HepG2 (cell line): ENCODE measurements around the gene RNF114. TPM values are rescaled to one million over a fixed set of nuclear protein-coding genes. Genes with fewer than 3 reads are reported as not detected.

ENCODE experiments used
- ATAC-seq: fragments of 200-7000 bp; cut with Tn5 transposase; 3 replicates; pipeline ENCODE4 v1.9.1; 2020; ENCODE audit warnings: mild to moderate bottlenecking, moderate library complexity
- BruUV-seq: library from RNA; stranded (reverse); fragments of 400-500 nt; replicated peaks from 2 replicates; lab custom pipeline; 2021; lab: Mats Ljungman, UMichigan
- CTCF ChIA-PET: fragments of 300-600 bp; formaldehyde crosslinking; extraction: SDS; loops from one replicate; lab custom pipeline; 2021; ENCODE audit warnings: low total read pairs, inconsistent platforms, low intra/inter-chr PET ratio; lab: Yijun Ruan, JAX
- POLR2A ChIA-PET: fragments of 350-600 bp; sonication (Branson Sonifier 250); formaldehyde crosslinking; loops from one replicate; lab custom pipeline; 2020; ENCODE audit warnings: antibody characterized with exemption, inconsistent platforms; lab: Yijun Ruan, JAX
- DNase-seq: peaks from one replicate; pipeline ENCODE4 v3.0.0-alpha.2; 2015; ENCODE audit warnings: low spot score
- FAIRE-seq: peaks from 3 replicates; lab custom pipeline; 2011; peaks lifted over from hg19 to GRCh38; lab: Jason Lieb, UNC
- H2AFZ ChIP-seq: one replicate; pipeline ENCODE4 v1.6.1; 2011; ENCODE audit warnings: low read length, inconsistent platforms
- H3K27ac ChIP-seq: fragments of 300-600 bp; 3 replicates; pipeline ENCODE4 v1.8.0; 2011; ENCODE audit warnings: mixed run types, mild to moderate bottlenecking, mixed read lengths, low read length, inconsistent platforms; ENCODE audit not compliant: insufficient read depth; ENCODE audit errors: extremely low read length
- H3K27me3 ChIP-seq, 2 experiments: fragments of 200-600 bp in 1 of 2; 2 replicates in 1 of 2; 3 replicates in 1 of 2; pipeline versions ENCODE4 v1.6.0 to v1.8.0; 2011; ENCODE audit warnings: low read length in 2 of 2, mild to moderate bottlenecking in 2 of 2, moderate library complexity in 2 of 2, inconsistent platforms in 1 of 2; ENCODE audit not compliant: insufficient read depth in 2 of 2, control insufficient read depth in 1 of 2
- H3K36me3 ChIP-seq, 2 experiments: fragments of 200-600 bp in 1 of 2; replicated peaks in 1 of 2; 2 replicates in 1 of 2; 3 replicates in 1 of 2; pipeline versions ENCODE4 v1.5.1 to v1.8.0; 2011; ENCODE audit warnings: low read length in 2 of 2, inconsistent platforms in 1 of 2; ENCODE audit not compliant: insufficient read depth in 2 of 2, control insufficient read depth in 1 of 2
- H3K4me1 ChIP-seq: 2 replicates; pipeline ENCODE4 v1.5.1; 2012; ENCODE audit warnings: low read length, inconsistent platforms; ENCODE audit not compliant: insufficient read depth
- H3K4me2 ChIP-seq: 2 replicates; pipeline ENCODE4 v1.6.0; 2011; ENCODE audit warnings: low read depth, low read length, inconsistent platforms
- H3K4me3 ChIP-seq, 3 experiments: fragments of 200-600 bp in 1 of 3; sonication (generic), shearing (Covaris generic) in 1 of 3; replicated peaks in 1 of 3; 2 replicates each; pipeline ENCODE4 v1.5.1; 2011 to 2016; ENCODE audit warnings: low read length in 3 of 3, inconsistent platforms in 2 of 3, low read depth in 2 of 3, mild to moderate bottlenecking in 2 of 3, control low read depth in 1 of 3, mixed read lengths in 1 of 3; ENCODE audit not compliant: insufficient read depth in 1 of 3
- H3K79me2 ChIP-seq: one replicate; pipeline ENCODE4 v1.6.1; 2011; ENCODE audit warnings: low read length, inconsistent platforms; ENCODE audit not compliant: insufficient read depth
- H3K9ac ChIP-seq: 2 replicates; pipeline ENCODE4 v1.6.0; 2011; ENCODE audit warnings: mild to moderate bottlenecking, low read depth, low read length, inconsistent platforms; ENCODE audit not compliant: insufficient read depth
- H3K9me3 ChIP-seq: 2 replicates; pipeline ENCODE4 v1.5.1; 2012; ENCODE audit warnings: mild to moderate bottlenecking, low read length
- H4K20me1 ChIP-seq: 2 replicates; pipeline ENCODE4 v1.6.0; 2011; ENCODE audit warnings: inconsistent platforms, mild to moderate bottlenecking, low read length, moderate library complexity; ENCODE audit not compliant: insufficient read depth
- AHR ChIP-seq: IDR thresholded peaks from 2 replicates; pipeline ENCODE4 v1.6.1; 2018; ENCODE audit warnings: missing genetic modification reagents, missing compliant biosample characterization
- ARID3A ChIP-seq: IDR thresholded peaks from 2 replicates; pipeline ENCODE4 v1.6.1; 2012; ENCODE audit warnings: low read depth, low read length, improper control_type of control experiment
- ARNT2 ChIP-seq: sonication (generic); formaldehyde crosslinking; IDR thresholded peaks from 2 replicates; pipeline ENCODE4 v1.8.0; 2022; ENCODE audit warnings: mild to moderate bottlenecking, low read depth, missing genetic modification reagents, moderate library complexity
- CHD4 ChIP-seq: fragments of 200-600 bp; sonication (generic); IDR thresholded peaks from 2 replicates; pipeline ENCODE4 v1.7.0; 2017; ENCODE audit warnings: mild to moderate bottlenecking, low read length, borderline replicate concordance
- ETV5 ChIP-seq: IDR thresholded peaks from 2 replicates; pipeline ENCODE4 v1.6.1; 2018; ENCODE audit warnings: missing biosample characterization, missing genetic modification reagents, inconsistent platforms, borderline replicate concordance
- FOSL1 ChIP-seq: sonication (generic); formaldehyde crosslinking; IDR thresholded peaks from 2 replicates; pipeline ENCODE4 v1.9.0; 2021; ENCODE audit warnings: missing genetic modification reagents, borderline replicate concordance
- MAFK ChIP-seq, 2 experiments: IDR thresholded peaks in 1 of 2; conservative IDR thresholded peaks in 1 of 2; 2 replicates each; pipeline ENCODE4 v1.6.1; 2011; ENCODE audit warnings: improper control_type of control experiment in 2 of 2, low read length in 2 of 2
- MEF2D ChIP-seq: sonication (generic); formaldehyde crosslinking; IDR thresholded peaks from 2 replicates; pipeline ENCODE4 v1.5.1; 2020; ENCODE audit warnings: mild to moderate bottlenecking, missing genetic modification reagents
- RBAK ChIP-seq: sonication (generic); formaldehyde crosslinking; IDR thresholded peaks from 2 replicates; pipeline ENCODE4 v1.5.1; 2020; ENCODE audit warnings: mild to moderate bottlenecking, missing genetic modification reagents
- RCOR2 ChIP-seq: IDR thresholded peaks from 2 replicates; pipeline ENCODE4 v1.6.1; 2016; ENCODE audit warnings: missing biosample characterization, missing genetic modification reagents
- RFX1 ChIP-seq: fragments of 450-650 bp; IDR thresholded peaks from 2 replicates; pipeline ENCODE4 v1.6.1; 2017
- SMYD3 ChIP-seq: sonication (generic); formaldehyde crosslinking; IDR thresholded peaks from 2 replicates; pipeline ENCODE4 v1.8.1; 2023; ENCODE audit warnings: mild to moderate bottlenecking, missing genetic modification reagents
- TBX3 ChIP-seq: fragments of 450-650 bp; IDR thresholded peaks from 2 replicates; pipeline ENCODE4 v1.6.1; 2017; ENCODE audit warnings: antibody characterized with exemption, mild to moderate bottlenecking, inconsistent platforms, borderline replicate concordance
- TEAD3 ChIP-seq: optimal IDR thresholded peaks from 2 replicates; pipeline ENCODE3; 2016; ENCODE audit warnings: borderline replicate concordance
- ZFP91 ChIP-seq: sonication (generic); formaldehyde crosslinking; IDR thresholded peaks from 2 replicates; pipeline ENCODE4 v1.9.0; 2022; ENCODE audit warnings: missing genetic modification reagents, mild to moderate bottlenecking, borderline replicate concordance
- ZNF614 ChIP-seq: IDR thresholded peaks from 2 replicates; pipeline ENCODE4 v1.6.1; 2018; ENCODE audit warnings: missing biosample characterization, missing genetic modification reagents, inconsistent platforms, borderline replicate concordance
- ZNF703 ChIP-seq: sonication (generic); formaldehyde crosslinking; IDR thresholded peaks from 2 replicates; pipeline ENCODE4 v1.5.1; 2020; ENCODE audit warnings: missing genetic modification reagents, mild to moderate bottlenecking, moderate library complexity, borderline replicate concordance
- ZNF768 ChIP-seq: sonication (generic); formaldehyde crosslinking; IDR thresholded peaks from 2 replicates; pipeline ENCODE4 v1.4.0; 2020; ENCODE audit warnings: missing genetic modification reagents
- ZNF841 ChIP-seq: sonication (generic); formaldehyde crosslinking; IDR thresholded peaks from 2 replicates; pipeline ENCODE4 v1.8.1; 2023; ENCODE audit warnings: missing genetic modification reagents, borderline replicate concordance
- ZZZ3 ChIP-seq: sonication (generic); formaldehyde crosslinking; IDR thresholded peaks from 2 replicates; pipeline ENCODE4 v1.4.0; 2020; ENCODE audit warnings: missing genetic modification reagents, mild to moderate bottlenecking, borderline replicate concordance
- WGBS: methylation state at CpG from one replicate; pipeline ENCODE4 v1.1.6; 2017; ENCODE audit warnings: low lambda C conversion rate; 5-methylcytosine and 5-hydroxymethylcytosine counted together
- in situ Hi-C: cut with HindIII; loops from 2 replicates; pipeline ENCODE4 v1.10.0; 2017; ENCODE audit warnings: low pct_unique_long_range_greater_than_20kb; ENCODE audit not compliant: extremely low pct_ligation_motif_present
- intact Hi-C: fragments of 100-400 bp; cut with micrococcal nuclease; formaldehyde crosslinking; loops from one replicate; pipeline ENCODE4 v1.10.0; 2022; ENCODE audit not compliant: unreplicated experiment
- polyA plus RNA-seq, 8 experiments: library from polyadenylated mRNA; depleted of rRNA in 3 of 8; stranded (reverse) in 7 of 8; unstranded in 1 of 8; fragments of >200 nt; fragmentation: Illumina TruSeq in 4 of 8; extraction: Trizol in 4 of 8; gene quantifications; 2 replicates each; pipeline versions ENCODE4 v1.2.1 to v1.2.3, GENCODE V29; 2011 to 2016; ENCODE audit warnings: low read depth in 4 of 8, missing spikeins in 1 of 8, mixed read lengths in 1 of 8; ENCODE audit not compliant: insufficient read depth in 1 of 8
- total RNA-seq, 5 experiments: library from RNA; depleted of rRNA; stranded (reverse); fragments of >200 nt; fragmentation: Illumina TruSeq; extraction: Trizol; gene quantifications; 2 replicates each; pipeline ENCODE4 v1.2.3, GENCODE V29; 2016; ENCODE audit warnings: low read depth in 1 of 5
- TF ChIP-seq, protein P1 (sequence below): sonication (generic); formaldehyde crosslinking; IDR thresholded peaks from 2 replicates; pipeline ENCODE4 v1.8.1; 2023; ENCODE audit warnings: mild to moderate bottlenecking, moderate library complexity, missing genetic modification reagents

The RNF114 gene
- total and polyA plus RNA-seq, 2 of the 13 experiments (the other 11 are each of a cell fraction or from before 2014, with no cell fraction given) = 119 to 126 TPM

GRCh38 chr20:49987015-49987867 is 51.0 kb downstream of the RNF114 start:
- intact Hi-C loops (no loop called here), in situ Hi-C loops (no loop called here)
- no peak for FAIRE-seq
- CTCF ChIA-PET = no interaction called here
- H3K79me2 ChIP-seq = no peaks in the 10 kb centered on the region
- peaks cover 4 to 16% of the 10 kb centered on the region in 2 experiments; a peak in 3 of 5 replicates for H3K27me3 ChIP-seq
- BruUV-seq = no TSS peak
- H3K4me1 ChIP-seq = peaks cover 67% of the 10 kb centered on the region
- no peaks in the 10 kb centered on the region for H4K20me1 ChIP-seq
- no peak for DNase-seq
- H3K4me3 ChIP-seq = no peak overlapping the region
- no peaks in the 10 kb centered on the region; a peak in 2 of 5 replicates for H3K36me3 ChIP-seq
- H3K9ac ChIP-seq = no peak overlapping the region
- no peak overlapping the region for H3K4me2 ChIP-seq
- no peak overlapping the region for H3K27ac ChIP-seq
- no peak overlapping the region for H2AFZ ChIP-seq
- 80% methylated on average over 15 of the region's 15 CpGs for WGBS
- H3K9me3 ChIP-seq = no peaks in the 10 kb centered on the region
- ATAC-seq = no peak
- POLR2A ChIA-PET = interaction anchor here (1.1 kb wide), 1 partner anchor 29 kb away, joined by 3 read pairs; no protein-coding TSS in a partner anchor
- TF ChIP-seq RBAK (CRISPR knock-in tag) (no peak), ZZZ3 (CRISPR knock-in tag) (no peak), ZNF614 (CRISPR knock-in tag) (no peak), ZNF768 (CRISPR knock-in tag) (peak; percentile 91), ZNF703 (CRISPR knock-in tag) (no peak), ZNF841 (CRISPR knock-in tag) (no peak), TBX3 (peak; percentile 57; the same call in 1 of the 2 replicates), CHD4 (peak; percentile 92; the same call in 1 of the 2 replicates), ZFP91 (no peak), ARNT2 (CRISPR knock-in tag) (no peak), MAFK (conservative IDR thresholded peaks at IDR 0.05 in 1 of 2, IDR thresholded peaks at IDR 0.05 in 1 of 2; ENCODE audit: low read length in 2 of 2) (no peak), RCOR2 (CRISPR knock-in tag) (0 out of 2 replicates have a peak, but pooled peaks have one; percentile 23), FOSL1 (CRISPR knock-in tag) (no peak), ETV5 (no peak), ARID3A (no peak), AHR (CRISPR knock-in tag) (no peak), RFX1 (no peak), MEF2D (CRISPR knock-in tag) (no peak), SMYD3 (no peak), TEAD3 (CRISPR knock-in tag) (no peak)
- TF ChIP-seq, protein P1, sequence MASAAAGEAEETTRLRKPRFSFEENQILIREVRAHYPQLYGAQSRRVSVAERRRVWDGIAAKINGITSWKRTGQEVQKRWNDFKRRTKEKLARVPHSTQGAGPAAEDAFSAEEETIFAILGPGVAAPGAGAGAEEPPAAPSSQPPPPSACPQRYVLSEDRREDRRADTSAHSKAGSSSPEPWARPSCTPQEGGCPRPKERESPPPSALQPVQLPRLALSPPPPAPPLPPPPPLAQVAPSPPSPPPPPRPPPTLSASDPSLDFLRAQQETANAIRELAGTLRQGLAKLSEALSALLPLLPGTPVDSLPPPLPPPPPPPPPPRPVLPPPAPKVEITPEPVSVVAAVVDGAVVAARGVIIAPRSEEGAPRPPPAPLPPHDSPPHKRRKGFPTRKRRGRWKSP (CRISPR knock-in tag) = no peak
